Activated gamma-delta T cell (primary cell): ENCODE results near the gene ZRANB1.

Experiments used
- DNase-seq: peaks from one replicate; lab custom pipeline; 2025; lab: John Stamatoyannopoulos, UW

Gene ZRANB1

DNA sequence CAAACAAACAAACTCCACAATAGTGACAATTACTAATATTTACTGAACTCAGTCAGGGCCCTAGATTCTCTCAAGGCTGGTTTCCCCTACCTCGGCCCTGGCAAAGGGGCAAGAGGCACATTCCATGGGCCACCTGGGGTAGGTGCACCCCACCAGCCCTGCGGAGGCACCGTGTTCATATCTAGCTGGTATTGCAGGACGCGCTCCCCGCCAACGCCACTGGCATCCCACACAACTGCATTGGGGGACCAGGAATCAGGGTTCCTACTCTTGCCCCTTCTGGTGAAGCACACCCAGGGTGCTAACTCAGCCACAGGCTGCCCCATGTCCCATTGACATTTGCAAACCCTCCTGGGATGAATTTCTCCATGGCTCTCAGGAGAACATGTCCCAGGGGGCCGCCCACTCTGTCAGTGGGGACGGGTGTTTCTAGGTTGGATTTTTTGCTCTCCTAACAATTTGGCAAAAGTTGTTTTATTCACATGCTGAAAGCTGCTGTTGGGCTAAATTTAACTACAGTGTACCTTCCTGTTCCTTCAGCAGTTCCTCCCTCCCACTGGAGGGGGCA is 76.7 kb downstream of the ZRANB1 start:
- no peak for DNase-seq

DNA sequence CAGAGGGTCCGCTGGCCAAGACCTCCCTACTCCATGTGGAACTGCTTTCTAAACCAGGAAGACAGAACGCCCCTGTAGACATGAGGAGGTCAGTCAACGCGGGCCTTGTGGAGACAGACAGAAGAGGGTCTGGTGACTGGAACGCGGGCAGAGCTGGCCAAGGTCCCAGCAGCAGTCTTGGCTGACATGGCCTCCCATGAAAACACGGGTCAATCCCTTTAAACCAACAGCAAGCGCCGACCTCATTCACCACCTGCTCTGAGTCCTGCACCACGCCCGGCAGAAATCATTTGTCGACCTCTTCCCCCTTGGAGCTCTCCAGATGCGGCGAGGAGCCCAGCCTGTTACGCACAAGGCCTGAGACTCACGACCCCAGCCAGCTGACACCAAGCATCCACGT is 78.5 kb downstream of the ZRANB1 start:
- DNase-seq: no peak

DNA sequence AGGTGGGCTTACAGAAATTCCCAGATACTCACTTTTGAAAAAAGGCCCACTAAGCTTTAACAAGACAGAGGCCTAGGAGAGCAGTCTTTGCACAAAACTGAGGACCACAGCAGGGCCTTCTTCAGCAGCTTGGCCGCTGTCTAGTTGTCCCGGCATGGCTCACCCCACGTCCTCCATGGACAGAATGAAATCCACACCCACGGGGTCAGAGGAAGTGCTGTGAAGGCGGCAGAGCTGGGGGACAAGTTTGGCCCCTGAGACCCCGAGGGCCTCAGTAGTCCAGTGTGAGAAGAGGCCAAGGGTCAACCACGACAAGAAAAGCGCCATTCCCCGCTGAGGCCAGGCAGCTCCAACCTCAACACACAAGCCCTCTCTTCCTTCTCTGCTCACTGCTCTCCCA is 78.9 kb downstream of the ZRANB1 start:
- no peak for DNase-seq

DNA sequence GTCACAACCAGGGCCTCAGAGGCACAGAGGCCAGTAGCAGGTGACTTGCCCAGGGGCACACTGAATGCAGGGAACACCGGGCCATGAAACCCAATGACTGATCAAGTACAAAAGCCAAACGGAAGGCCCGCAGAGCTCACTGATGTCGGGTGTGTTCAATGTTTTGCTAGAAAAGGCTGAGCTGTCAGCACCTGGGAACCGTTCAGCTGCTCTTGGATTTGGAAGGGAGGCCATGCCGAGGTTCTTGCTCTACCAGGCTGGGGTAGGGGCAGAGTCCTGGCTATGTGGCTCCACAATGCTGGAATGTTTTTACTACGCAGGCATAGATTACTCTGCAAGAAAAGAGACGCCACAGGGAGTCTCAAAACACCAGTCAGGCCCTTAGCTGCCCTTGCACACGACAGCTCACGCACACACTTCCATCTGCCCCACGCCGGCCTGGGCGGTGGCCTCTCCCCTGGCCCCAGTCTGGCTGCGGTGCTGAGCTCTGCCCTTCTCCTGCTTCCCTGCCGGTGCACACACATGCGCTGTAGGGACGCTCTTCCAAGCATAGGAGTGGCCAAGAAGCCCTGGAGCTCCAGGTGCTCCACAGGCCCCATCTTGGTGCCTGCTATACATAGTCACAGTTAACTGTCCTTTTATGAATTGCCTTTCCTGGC is 79.9 kb downstream of the ZRANB1 start:
- no peak for DNase-seq

DNA sequence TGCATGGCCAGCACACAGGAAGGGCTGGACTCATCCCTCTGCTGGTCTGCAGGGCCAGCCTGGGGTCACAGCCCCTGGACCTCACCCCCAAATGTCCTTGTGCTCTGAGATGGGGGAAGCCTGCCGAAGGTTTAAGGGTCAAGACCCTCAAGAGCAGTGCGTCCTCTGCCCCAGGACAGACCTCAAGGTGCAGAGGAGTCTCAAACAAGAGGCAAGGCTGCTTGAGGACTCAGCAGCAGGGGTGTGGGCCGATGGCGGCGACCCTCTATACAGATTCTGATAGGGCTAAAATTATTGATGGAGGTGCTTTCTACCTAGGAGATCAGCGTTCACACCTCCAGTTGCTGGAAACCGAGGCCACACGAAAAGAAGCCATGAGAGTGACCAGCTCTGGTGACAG is 80.7 kb downstream of the ZRANB1 start:
- DNase-seq: no peak

DNA sequence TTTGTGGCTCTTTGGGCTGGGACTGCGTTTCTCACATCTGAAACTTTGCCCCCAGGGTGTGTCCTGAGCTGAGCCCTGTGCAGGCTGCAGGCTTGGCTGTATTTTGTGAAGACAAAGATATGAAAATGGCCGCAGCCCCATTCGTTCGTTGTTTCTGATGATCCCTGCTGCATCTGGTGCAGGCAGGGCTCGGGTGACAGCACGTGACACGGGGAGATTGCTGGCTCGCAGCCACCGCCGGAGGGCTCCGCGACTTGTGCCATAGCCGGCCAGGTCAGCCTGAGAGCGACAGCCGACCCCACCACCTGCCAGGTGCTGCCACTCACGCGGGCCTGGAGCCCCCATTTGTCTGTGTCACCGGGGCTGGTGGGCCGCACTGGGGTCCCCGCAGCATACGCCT is 81.3 kb downstream of the ZRANB1 start:
- DNase-seq: no peak

DNA sequence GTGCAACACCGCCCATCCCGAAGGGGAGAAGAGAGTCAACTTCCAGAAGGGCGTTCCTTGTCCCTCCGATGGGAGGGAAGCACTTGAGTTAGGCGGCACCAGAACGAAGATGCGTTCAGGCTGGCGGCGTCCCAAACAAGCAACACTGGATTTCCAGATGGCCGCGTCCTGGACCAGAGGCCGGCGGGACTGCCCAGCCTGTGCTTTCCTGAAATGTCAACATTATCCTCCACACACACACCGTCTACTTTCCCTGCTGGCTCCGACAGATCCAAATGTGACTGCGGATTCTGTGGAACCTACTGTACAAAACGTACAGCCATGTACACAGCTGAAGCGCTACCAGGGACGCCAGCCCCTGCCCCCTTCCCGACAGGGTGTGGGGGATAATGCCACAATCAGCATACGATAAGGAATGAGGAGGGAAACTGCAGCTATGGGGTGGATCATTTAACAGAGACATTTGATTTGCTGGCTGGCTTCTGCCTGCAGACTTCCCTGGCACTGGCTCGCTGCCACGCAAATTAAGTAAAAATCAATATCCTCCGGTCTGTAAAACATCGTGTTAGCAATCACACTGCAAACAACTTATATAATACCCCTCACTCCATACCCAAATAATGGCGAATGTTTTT is 82.1 kb downstream of the ZRANB1 start:
- DNase-seq: no peak

DNA sequence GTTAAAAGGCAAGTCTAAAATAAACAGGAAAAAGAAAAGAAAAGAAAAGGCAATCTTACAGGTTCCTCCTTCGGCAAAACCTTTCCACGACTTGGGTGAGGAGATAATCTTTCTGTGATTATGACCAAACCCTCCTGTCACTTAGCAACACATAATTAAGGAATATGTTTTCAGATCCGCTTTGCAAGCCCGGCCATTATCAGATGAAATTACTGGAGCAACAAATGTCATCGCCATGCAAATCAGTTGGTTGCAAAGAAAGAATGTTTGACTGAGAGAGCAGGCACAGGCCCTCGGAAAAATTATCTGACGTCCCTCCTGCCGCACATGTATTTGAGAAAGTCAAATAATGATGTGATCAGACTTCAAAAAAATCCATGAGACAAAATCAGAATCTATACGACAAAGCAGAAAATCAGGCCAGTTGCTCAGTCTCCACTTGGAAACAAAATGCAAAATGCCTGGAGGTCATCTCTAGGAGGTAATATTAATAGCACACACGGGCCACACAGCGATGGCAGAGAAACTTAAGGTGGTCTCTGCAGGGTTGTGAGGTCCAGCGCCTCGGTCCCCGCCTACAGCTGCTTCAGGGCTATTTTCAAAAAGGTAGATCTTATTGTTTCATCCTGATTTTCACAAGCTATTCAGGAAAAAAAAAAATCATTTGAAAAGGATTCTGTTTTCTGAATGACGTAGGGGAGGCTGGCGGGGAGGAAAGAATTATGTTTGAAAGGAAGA is 82.7 kb downstream of the ZRANB1 start:
- DNase-seq: no peak

DNA sequence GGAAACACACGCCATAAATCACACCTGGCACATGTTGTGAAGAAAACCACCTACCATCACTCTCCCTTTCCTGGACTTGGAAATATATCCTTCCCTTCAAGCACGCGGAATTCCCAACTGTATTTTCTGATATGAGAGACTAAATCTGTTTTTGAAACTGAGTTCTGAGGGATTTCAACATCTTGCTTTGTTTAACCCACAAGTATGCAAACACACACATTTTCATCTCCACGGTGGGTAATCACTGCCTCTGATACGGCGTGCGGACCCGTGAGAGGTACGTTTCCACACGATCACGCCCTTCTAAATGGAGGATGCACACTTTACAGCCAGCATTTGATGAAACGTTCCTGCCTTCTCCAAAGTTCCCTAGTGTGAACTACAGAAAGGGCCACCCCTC is 83.4 kb downstream of the ZRANB1 start:
- no peak for DNase-seq

DNA sequence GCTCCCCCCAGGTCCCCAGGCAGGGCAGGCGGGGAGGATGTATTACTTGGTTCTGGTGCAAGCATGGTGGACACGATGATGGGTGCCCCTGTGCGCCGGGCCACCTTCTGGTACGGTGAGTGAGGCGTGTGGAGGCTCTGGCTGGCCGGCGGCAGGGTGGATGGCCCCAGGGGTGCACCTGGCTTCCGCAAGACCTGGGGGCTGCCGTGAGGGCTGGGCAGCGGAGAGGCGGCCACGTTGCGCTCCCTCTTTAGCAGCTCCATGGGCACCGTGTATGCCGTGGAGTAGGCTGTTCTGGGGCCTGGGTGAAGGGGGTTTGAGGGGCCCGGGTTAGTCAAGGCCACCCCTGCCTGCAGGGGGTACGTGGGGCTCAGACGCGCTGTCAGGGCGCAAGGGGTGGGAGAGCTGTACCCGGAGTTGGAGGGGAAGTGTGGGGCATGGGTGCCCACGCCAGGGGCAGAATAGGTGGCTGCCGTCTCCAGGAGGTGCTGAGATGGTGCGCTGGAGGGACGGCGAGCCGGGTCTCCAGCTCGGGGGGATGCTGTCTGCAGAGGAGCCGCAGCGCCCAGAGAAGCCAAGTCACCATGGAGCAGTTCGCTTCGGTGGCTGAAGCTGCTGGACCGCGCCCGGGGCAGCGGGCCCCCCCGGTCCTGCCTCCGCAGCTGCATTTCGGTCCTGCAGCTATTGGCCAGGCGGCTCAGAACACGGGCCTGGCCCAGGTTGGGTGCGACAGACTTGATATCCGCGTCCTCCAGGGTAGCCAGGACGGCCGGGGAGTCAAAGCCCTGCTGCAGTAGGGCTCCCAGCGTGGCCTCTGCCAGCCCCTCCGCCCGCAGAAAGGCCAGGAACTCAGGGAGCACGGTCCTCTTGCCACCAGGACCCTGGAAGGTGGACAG is 84.4 kb downstream of the ZRANB1 start:
- no peak for DNase-seq

DNA sequence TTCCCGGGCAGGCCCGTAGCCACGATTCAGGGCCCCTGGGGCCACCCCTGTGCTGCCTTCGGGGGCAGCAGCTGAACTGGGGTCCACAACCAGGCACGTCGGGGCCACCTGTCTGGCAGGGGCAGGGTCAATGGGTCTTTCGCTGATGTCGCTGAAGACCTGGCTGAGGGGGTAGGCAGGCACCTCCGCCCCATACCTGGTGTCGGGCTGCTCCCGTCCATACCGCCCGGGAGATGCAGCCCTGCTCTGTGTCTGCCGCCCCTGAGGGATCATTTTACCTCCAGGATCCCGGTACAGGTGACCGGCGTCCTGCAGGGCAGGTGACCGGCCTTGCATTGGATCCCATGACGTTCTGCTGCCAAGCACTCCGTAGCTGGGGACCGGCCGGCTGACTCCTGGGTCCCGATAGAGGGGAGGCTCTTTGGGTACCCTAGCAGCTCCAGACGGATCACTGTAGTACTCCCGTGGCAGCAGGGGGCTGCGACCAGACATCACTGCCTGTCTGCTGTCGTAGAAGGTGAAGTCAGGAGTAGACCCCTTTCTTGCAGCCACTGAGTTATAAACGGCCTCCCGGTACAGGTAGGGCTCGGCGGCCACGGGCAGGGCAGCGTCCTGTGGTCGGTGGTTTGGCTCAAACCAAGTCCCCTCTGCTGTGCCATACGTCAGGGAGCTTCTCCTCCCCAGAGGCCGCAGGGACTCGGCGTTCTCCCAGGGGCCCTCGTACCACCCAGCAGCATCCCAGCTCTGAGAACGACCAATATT is 85.2 kb downstream of the ZRANB1 start:
- DNase-seq: no peak

DNA sequence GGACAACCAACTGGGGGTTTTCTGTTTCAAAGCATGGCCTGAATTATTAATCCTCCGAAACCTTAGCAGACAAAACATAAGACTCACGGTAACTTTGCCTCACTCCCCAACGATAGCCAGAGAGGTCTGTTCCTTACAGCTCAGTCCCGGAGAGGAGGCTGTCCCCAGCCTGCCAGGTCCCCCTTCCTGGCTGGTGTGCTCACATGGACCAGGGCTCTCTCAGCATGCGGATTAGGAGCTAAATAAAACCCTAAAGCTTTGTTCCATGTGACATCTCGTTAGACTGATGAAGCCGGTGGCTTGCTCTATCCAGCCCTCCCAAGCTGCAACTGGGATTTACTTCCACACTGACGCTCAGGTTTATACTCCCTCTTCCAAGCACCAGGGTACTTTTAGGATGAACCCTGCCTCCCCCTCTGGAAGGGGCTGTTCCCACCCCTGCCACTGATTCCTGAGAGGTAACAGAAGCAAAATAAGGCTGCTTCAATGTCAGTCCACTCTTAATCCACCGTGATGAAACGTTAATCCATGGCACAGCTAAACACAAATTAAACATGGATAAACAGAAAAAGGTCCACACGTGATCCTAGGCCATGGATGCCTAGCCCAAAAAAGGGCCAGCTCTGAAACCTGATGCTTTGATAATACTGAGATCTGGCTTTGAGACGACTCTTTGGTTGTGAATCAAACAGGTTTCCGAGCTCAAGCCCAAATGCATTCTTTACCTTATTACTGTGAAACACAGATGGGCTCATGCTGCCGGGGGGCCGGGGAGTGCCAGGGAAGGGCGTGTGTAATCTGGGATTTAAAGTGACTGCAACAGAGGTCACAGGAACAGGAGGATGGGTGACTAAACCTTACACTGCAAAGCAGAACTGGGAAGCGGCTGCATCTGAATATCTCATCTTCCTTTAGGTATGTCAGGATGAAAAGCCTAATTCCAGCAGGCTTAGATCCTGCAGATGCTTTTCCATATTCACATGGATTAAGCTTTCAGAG is 86.2 kb downstream of the ZRANB1 start:
- no peak for DNase-seq

DNA sequence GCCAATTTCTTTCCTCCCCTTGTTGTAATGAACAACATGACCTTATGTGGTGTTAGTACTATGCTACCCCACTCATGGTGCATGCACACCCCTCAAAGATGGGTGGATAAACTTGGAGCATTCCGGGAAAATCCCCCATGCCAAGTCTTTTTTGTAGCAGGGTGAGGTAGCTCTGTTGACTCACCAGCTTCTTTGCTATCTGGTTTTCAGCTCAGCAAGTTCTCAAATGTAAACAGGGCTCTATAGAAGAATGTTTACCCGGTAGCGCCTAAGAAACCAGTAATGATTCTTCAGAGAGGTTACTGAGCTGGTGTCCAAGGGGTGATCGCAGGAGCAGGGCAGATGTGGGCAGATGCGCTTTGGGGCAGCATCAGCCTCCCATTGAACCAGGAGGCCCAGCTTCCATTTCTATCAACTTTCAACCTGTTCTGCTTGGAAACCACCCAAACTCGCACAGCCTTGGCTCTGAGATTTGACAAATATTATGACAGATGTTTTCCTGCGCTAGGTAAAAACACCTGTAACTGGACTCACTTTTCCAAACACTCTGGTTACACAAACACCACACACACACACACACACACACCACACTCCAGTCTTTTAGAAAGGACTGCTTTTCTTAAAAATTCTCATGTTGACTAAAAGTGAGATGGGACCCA is 87.8 kb downstream of the ZRANB1 start:
- DNase-seq: no peak

DNA sequence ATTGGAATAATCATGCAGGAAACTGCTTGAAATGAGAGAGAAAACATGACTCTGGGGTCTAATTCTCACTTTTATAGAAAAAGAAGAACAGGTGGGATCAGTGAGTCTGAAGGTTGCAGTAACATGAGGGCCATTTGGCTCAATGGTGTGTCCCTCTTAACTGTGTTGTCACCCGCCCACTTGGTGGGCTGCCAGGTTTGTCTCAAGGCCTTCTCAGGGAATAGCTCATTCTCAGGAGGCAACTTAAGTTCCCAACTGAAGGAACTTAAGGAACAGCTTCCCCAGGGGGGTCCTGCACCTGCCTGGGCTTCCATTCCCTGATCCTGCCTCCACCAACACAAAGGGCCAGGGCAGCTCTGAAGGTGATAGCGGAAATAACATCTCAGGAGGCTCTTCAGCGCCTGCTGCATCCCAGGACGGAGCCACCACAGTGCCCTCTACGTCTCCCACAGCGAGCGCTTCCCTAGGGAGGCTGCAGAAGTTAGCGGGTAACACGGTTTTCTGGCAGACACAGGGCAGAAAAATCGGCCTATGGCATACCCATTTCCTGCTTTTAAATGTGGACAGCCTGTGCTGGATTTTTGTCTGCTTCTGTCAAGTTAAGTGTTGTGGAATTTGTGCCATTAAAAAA is 88.8 kb downstream of the ZRANB1 start:
- no peak for DNase-seq

DNA sequence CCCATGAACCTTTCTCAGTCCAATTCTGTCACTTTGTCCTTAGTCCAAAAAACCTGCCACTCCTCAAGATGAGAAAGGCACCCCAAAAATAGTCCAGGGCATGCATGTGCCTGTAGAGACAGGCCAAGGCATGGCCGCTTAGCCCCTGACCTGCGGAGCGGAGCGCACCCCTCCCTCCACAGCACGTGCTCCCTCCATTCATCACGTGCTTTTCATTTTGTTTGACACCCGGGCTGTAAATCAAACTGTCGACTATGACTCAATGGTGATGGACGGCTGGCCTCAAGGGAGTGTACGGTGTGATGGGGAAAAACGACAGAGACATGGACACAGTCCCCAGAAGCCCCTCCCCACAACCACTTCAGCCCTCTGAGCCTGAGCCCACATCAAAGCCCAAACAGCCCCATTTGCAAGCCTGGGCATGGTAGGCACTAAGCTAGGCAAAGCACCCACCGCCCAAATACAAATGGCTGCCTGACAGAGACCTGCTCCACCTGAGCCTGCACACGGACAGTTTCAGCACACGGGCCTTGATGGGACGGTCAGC is 90.6 kb downstream of the ZRANB1 start:
- DNase-seq: no peak

DNA sequence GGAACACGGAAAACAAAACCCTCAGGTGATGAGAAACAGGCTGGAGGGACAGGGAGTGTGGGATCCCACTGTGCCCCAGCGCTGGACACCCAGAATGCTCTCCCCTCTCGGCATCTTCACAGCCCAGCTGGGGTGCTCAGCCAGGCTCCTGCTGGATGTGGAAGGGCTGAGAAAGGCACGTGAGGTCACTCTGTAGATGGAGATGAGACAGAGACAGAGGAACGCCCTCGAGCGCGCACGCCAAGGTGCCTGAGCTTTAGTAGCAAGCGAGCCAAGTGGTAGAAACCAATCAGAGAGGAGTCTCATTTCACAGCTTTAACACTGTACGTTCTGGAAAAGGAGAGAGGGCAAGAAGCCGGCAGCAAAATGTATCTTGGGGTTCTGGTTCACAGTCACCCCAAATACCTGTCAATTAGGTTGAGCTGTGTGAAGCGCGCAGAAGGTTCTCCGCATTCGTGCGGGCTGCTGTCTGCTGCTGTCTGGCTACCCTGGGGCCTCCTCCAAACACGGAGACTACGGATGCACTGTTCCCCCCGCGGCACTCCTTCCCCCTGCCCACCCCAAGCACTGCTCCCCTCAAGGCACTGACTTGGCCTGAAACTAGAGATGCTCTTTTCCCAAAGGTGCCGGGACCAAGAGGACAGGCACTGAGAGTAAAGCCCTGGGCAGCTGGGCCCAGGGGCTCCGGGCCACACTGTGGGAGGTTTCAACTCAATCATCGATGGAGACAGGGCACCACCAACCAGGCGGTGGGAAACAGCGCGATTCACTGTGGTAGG is 91.4 kb downstream of the ZRANB1 start:
- no peak for DNase-seq

DNA sequence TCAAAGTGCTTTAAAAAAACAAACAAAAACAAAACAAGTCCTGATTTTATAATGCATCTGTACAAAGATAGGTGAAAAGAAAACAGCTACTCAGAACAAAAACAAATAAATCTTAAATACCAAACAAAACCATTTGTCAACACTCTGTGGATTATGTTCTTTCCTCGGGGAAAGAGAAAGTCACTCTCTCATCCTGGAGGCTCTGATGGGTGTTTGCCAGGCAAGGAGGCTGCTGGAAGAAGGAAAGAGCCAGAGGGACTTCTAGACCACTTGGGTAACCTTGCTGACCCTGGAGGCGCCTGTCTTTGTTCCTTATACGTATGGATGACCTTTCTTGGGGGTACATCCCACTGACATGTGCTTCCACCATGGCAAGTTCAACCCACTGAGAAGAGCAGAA is 92.8 kb downstream of the ZRANB1 start:
- DNase-seq: no peak

DNA sequence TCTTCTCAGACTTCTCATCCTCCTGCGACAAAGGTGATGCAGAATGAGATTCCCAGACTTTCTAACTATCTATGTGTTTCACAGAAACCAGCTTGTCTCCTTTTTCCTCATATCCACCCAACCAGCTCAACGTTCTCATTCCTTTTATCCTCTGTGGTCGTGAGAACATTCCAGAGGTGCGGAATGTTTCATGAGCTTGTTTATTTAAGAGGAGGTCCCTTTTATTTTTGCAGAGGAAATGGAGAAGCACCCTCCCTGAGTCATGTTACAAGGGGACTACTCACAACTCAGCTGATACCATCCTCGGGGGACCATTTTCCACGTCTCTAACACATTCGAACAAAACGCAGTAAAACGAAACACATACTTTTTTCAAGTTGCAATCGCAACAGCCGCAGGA is 93.2 kb downstream of the ZRANB1 start:
- no peak for DNase-seq
